ENCODE results near the gene RANBP17. TPM values are rescaled to one million over a fixed set of nuclear protein-coding genes. Genes with fewer than 3 reads are reported as not detected.

Gene RANBP17
- total and polyA plus RNA-seq, 2 of the 4 experiments (the other 2 are of a cell fraction), result 8.2 to 29.0 TPM

- Histone ChIP-seq H3K27me3 (ENCODE audit: control insufficient read depth, insufficient read depth, low read length) (no peaks in the 10 kb centered on the region), H3K4me2 (ENCODE audit: low read depth, low read length) (no peak overlapping the region), H3K9me1 (ENCODE audit: insufficient read depth, low read length) (no peaks in the 10 kb centered on the region), H3K36me3 (ENCODE audit: control insufficient read depth, insufficient read depth, low read length) (no peaks in the 10 kb centered on the region), H3K4me1 (ENCODE audit: control insufficient read depth, insufficient read depth, low read length) (no peaks in the 10 kb centered on the region), H4K91ac (ENCODE audit: insufficient read depth, low read depth, low read length) (no peak overlapping the region), H3K27ac (ENCODE audit: insufficient read depth, low read length) (no peak overlapping the region), H3K18ac (ENCODE audit: low read depth, low read length) (no peak overlapping the region), H3K4me3 (ENCODE audit: insufficient read depth, low read depth, low read length) (no peak overlapping the region), H3K14ac (replicated peaks; ENCODE audit: low read depth, low read length) (no peak overlapping the region), H2AFZ (replicated peaks; ENCODE audit: low read length, poor library complexity) (no peak overlapping the region), H2BK15ac (ENCODE audit: low read depth, low read length) (no peak overlapping the region), H4K8ac (ENCODE audit: low read depth in 2 of 2, low read length in 2 of 2) (no peak overlapping the region), H3K9me3 (ENCODE audit: control insufficient read depth, insufficient read depth, low read length) (no peaks in the 10 kb centered on the region), H4K20me1 (ENCODE audit: insufficient read depth, low read length) (no peaks in the 10 kb centered on the region), H4K5ac (ENCODE audit: low read depth, low read length) (no peak overlapping the region), H3K9ac (ENCODE audit: low read depth, low read length) (no peak overlapping the region), H3K4ac (ENCODE audit: low read depth, low read length) (no peak overlapping the region), H2AK9ac (replicated peaks; ENCODE audit: low read depth, low read length, poor library complexity) (no peak overlapping the region), H3K23ac (ENCODE audit: low read depth, low read length) (no peak overlapping the region), H3K56ac (ENCODE audit: extremely low read depth, insufficient read depth, low read length) (no peak overlapping the region), H2BK120ac (ENCODE audit: low read depth, low read length) (no peak overlapping the region), H3K79me1 (ENCODE audit: low read depth in 1 of 2, low read length in 2 of 2) (no peaks in the 10 kb centered on the region), H2AK5ac (ENCODE audit: low read depth, low read length) (no peak overlapping the region), H2BK20ac (ENCODE audit: low read depth, low read length) (no peak overlapping the region), H2BK5ac (ENCODE audit: low read depth, low read length, poor library complexity, severe bottlenecking) (no peak overlapping the region)
- TF ChIP-seq SMC3 (IDR thresholded peaks at IDR 0.05; ENCODE audit: low read depth, low read length) (0 out of 2 replicates have a peak, but pooled peaks have one; percentile 16), CTCF (conservative IDR thresholded peaks at IDR 0.05; ENCODE audit: low read depth, low read length) (peak; percentile 26; the same call in 1 of the 2 replicates), MXI1 (IDR thresholded peaks at IDR 0.05; ENCODE audit: borderline replicate concordance, low read depth, low read length) (no peak), POLR2A (IDR thresholded peaks at IDR 0.05; ENCODE audit: low read depth, low read length) (no peak), BHLHE40 (IDR thresholded peaks at IDR 0.05; ENCODE audit: low read depth, low read length) (no peak), FOS (IDR thresholded peaks at IDR 0.05; ENCODE audit: low read depth, low read length) (no peak), USF2 (IDR thresholded peaks at IDR 0.05; ENCODE audit: low read depth, low read length) (no peak), MAFK (IDR thresholded peaks at IDR 0.05; ENCODE audit: low read depth, low read length) (no peak), ELK1 (IDR thresholded peaks at IDR 0.05; ENCODE audit: borderline replicate concordance, low read depth, low read length) (no peak), RAD21 (IDR thresholded peaks at IDR 0.05; ENCODE audit: low read length) (peak; percentile 22; the same call in 1 of the 2 replicates)
- ATAC-seq (ENCODE audit: low read depth) (no peak), DNase-seq (peak; percentile 7)
- CTCF ChIA-PET, result interaction anchor here (0.7 kb wide), 1 partner anchor 125 kb away, joined by 3 read pairs; no protein-coding TSS in a partner anchor
- no TSS peak for BruUV-seq (replicated peaks)
- dilution Hi-C loops (cut with HindIII; ENCODE audit: low sequenced_read_pairs, unreplicated experiment) (no loop called here), in situ Hi-C loops (cut with MboI; ENCODE audit: low sequenced_read_pairs) (no loop called here), intact Hi-C loops (cut with micrococcal nuclease) (no loop called here)
- POLR2A ChIA-PET (ENCODE audit: unreplicated experiment), result no interaction called here
- no CpG with 5 or more reads among the region's 5 CpGs for WGBS, 2 experiments (ENCODE audit: extremely low coverage in 2 of 2, insufficient read length in 1 of 2)
Measured at GRCh38 chr5:171226096-171226754, 364.4 kb downstream of the RANBP17 start.

Measured in IMR-90 (cell line).